GM12873 (cell line): ENCODE data around the gene TRAF2.

Source experiments
- TF ChIP-seq, protein P1 (sequence below): IDR thresholded peaks from 2 replicates; pipeline ENCODE4 v1.5.1; 2012; ENCODE audit warnings: low read depth, mild to moderate bottlenecking, moderate library complexity, low read length, control low read depth; ENCODE audit not compliant: insufficient read depth; ENCODE audit errors: missing control alignments

The TRAF2 gene

DNA sequence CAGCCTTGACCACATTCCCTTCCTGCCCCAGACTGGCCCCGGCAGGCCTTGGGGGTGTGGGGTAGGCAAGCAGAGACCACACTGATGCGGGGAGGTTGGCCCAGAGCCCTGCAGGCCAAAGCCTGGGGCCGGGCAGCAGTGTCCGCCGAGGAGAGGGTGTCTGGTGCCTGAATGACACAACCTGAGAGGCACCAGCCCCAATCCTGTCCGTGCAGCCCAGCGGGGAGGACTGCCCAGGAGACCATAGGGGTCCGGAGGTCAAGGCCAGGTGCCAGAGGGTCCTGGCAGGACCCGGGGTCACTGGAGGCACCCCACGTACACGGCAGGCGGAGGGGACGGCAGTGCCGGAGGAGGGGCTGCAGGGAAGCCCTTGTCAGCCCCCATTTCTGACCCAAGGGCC, 85.4 kb downstream of the TRAF2 start:
- TF ChIP-seq, protein P1, sequence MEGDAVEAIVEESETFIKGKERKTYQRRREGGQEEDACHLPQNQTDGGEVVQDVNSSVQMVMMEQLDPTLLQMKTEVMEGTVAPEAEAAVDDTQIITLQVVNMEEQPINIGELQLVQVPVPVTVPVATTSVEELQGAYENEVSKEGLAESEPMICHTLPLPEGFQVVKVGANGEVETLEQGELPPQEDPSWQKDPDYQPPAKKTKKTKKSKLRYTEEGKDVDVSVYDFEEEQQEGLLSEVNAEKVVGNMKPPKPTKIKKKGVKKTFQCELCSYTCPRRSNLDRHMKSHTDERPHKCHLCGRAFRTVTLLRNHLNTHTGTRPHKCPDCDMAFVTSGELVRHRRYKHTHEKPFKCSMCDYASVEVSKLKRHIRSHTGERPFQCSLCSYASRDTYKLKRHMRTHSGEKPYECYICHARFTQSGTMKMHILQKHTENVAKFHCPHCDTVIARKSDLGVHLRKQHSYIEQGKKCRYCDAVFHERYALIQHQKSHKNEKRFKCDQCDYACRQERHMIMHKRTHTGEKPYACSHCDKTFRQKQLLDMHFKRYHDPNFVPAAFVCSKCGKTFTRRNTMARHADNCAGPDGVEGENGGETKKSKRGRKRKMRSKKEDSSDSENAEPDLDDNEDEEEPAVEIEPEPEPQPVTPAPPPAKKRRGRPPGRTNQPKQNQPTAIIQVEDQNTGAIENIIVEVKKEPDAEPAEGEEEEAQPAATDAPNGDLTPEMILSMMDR: no peak

DNA sequence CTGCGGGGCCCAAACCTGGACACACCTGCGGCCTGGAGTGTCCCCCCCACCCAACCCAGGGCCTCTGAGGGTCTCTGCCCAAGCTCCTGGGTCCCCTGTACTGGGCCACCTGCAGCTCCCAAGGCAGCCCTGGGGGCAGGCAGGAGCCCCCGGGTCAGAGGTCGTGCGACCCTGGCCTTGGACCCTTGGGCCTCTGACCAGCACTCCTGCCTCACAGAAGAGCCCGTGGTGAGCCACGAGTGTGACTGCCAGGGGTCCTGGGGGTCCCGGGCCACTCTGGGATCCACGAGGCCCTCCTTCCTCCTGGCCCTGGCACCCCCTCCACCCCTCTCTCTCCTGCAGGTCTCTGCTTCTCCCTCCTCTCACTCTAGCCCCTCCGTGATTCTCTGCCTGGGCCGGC, 86.0 kb downstream of the TRAF2 start:
- TF ChIP-seq, protein P1: no peak

DNA sequence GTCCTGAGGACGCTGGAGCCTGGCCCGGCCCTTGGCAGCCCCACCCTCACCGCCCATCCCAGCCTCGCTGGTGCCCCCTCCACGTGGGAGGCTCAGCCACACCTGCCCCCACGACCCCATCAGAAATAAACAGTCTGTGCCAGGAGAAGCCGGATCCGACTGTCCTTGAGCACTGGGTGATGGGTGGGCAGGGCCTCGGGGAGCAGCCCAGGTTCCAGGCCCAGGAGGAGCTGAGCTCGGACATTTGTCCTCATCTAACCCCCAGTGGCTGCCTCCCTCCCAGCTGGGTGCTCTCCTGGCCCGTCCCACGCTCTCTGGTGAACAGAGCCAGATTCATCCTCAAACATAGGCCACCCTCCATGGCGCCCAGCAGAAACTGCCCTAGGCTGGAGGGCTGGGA, 86.4 kb downstream of the TRAF2 start:
- TF ChIP-seq, protein P1: no peak

DNA sequence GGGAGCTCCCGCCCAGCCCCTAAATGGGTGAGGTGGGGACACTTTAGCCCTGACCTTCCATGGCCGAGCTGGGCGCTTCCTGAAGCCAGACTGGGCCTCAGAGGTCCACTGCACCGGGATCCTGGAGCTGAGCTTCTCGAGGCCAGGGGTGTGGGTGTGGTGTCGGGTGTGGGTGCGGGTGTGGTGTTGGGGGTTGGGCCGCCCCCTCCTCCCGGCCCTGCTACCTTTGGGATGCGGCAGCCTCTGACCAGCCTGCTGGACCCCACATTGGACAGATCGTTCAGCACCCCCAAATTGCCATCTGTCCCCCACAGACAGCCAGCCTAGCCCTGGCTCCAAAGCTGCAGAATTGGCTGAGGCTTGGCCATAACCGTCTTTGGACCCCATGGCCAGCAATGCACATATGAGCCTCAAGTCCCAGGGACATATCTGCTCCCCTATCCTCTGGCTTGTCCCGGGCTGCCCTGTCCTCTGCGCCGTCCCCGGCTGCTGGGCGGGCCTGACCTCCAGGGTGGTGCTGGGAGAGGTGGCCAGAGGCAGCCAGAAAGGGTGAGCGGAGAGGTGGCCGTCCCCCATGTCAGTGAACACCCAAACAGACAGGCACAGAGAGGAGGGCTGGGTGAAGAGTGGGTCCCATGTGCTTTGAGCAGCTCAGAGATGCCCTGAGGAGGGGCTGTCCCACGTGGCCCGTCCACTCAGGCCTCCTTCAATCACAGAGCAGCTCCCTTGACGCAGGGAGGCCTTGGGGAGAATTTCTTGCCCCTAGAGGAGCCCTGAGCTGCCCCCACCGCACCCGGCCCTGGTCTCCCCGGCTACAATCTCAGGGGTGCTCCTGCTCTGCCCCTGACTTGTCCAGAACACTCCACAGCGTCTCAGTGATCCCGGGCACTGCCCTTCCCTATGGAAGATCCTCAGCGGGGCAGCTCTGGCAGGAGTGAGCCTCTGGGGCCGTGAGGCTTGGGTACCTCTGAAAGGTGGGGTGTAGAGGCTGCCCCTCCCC, 87.6 kb downstream of the TRAF2 start:
- TF ChIP-seq, protein P1: no peak

DNA sequence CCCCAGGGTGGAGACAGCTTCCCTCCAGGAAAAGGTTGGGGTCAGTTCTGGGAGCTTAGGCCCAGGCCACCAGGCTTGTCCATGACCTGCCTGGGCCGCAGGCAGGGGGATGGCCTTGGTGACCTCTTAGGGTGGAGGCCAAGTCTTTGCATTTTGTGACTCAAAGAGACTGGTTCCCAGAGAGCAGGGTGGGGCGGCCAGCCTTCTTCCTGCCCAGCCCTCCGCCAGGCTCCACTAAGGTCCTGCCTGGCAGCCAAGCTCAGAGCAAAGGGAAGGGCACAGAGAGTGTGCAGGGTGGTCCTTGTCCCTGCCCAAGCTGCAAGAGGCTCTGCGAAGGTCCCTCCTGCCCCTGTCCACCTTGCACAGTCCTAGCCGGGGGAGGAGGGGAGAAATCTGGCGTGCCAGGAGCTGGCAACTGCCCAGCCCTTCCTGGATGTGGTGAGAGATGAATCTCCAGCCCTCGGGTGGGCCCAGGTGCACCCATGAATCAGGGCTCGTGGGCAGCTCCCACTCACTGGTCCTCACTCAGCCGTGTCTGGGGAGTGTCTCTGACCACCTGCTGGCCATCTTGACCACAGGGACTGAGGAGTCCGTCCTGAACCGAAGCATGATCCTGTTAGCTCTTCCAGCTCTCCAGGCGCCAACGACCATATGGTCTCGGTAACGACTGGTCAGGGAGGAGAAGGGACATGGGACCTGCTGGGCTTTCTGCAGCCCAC, 88.7 kb downstream of the TRAF2 start:
- TF ChIP-seq, protein P1: no peak

DNA sequence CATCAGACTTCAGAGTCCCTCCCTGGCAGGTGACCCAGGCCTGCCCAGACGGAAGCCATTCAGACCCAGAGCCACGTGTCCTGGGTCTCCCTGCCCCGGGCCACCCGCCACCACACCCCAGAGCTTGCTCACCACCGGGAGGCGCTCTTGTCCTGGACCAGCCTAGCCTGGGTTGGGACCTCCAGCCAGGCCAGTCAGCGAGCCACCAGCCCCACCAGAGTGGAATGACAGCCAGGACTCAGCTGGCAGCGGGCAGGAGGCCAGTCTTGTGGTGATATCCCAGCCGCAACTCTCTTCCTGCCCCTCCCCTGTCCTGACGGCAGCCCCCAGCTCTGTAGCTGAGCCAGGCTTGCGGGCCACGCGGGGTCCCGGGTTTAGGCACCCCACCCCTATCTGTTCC, 89.3 kb downstream of the TRAF2 start:
- TF ChIP-seq, protein P1: peak; percentile 43
